ENCODE results near the gene PPFIBP2.

DNA sequence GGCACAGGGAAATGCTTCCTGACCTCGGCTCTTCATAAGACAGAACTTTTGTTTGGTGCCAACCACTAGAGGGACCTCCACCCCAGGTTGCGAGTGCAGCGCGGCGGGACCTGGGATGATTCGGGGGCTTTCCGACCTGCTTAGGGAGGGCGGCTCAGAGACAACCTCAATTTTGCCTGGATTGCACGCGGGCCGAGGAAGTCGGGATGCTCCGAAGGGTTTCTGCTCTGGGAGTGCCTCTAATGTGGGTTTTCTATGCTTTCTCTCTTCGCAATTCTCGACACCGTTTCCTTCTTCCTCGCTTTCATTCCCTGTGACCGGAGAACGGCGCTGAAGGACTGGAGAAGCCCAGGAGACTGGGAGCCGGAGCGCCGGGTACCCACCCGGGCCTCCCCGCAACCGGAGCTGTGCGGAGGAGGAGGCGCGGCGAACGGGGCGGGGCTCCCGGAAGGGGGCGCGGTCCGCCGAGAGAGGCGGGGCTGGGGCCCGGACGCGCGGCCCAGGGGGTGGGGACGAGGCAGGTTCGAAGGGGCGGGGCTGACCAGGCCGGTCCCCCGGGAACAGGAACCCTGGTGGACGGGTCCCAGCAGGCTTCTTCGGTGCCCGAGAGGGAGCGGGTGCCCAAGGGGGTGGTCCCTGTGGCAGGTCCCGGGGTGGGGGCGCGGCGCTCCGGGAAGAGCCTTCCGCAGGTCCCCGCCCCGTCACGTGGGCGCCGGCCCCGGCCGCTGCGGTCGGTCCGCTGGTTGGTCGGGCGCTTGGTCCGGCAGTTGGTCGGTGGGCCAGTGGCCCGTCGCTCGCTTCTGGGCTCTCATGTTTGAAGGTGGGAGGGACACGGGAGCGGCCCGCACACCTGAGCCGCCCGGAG is at the start of gene PPFIBP2:
- peak; percentile 77 to 94; a peak in 3 of 4 replicates for TF ChIP-seq BHLHE40 (IDR thresholded peaks at IDR 0.05; ENCODE audit: borderline replicate concordance in 1 of 2, low read depth in 2 of 2, low read length in 1 of 2)
- peak; percentile 90 for TF ChIP-seq RAD21 (IDR thresholded peaks at IDR 0.05; ENCODE audit: insufficient read depth, low read depth, low read length)
- TF ChIP-seq POLR2AphosphoS5 (IDR thresholded peaks at IDR 0.05; ENCODE audit: low read length): peak; percentile 65
- 0 out of 2 replicates have a peak, but pooled peaks have one; percentile 51 for TF ChIP-seq YY1 (IDR thresholded peaks at IDR 0.05; ENCODE audit: low read depth, low read length)
- TF ChIP-seq, protein P1, sequence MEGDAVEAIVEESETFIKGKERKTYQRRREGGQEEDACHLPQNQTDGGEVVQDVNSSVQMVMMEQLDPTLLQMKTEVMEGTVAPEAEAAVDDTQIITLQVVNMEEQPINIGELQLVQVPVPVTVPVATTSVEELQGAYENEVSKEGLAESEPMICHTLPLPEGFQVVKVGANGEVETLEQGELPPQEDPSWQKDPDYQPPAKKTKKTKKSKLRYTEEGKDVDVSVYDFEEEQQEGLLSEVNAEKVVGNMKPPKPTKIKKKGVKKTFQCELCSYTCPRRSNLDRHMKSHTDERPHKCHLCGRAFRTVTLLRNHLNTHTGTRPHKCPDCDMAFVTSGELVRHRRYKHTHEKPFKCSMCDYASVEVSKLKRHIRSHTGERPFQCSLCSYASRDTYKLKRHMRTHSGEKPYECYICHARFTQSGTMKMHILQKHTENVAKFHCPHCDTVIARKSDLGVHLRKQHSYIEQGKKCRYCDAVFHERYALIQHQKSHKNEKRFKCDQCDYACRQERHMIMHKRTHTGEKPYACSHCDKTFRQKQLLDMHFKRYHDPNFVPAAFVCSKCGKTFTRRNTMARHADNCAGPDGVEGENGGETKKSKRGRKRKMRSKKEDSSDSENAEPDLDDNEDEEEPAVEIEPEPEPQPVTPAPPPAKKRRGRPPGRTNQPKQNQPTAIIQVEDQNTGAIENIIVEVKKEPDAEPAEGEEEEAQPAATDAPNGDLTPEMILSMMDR (IDR thresholded peaks at IDR 0.05 in 2 of 3, conservative IDR thresholded peaks at IDR 0.05 in 1 of 3; ENCODE audit: control insufficient read depth in 2 of 3, extremely low read depth in 1 of 3, insufficient read depth in 1 of 3, low read depth in 3 of 3, low read length in 3 of 3): peak; percentile 73 to 91 (median 81)
- TF ChIP-seq, protein P2, sequence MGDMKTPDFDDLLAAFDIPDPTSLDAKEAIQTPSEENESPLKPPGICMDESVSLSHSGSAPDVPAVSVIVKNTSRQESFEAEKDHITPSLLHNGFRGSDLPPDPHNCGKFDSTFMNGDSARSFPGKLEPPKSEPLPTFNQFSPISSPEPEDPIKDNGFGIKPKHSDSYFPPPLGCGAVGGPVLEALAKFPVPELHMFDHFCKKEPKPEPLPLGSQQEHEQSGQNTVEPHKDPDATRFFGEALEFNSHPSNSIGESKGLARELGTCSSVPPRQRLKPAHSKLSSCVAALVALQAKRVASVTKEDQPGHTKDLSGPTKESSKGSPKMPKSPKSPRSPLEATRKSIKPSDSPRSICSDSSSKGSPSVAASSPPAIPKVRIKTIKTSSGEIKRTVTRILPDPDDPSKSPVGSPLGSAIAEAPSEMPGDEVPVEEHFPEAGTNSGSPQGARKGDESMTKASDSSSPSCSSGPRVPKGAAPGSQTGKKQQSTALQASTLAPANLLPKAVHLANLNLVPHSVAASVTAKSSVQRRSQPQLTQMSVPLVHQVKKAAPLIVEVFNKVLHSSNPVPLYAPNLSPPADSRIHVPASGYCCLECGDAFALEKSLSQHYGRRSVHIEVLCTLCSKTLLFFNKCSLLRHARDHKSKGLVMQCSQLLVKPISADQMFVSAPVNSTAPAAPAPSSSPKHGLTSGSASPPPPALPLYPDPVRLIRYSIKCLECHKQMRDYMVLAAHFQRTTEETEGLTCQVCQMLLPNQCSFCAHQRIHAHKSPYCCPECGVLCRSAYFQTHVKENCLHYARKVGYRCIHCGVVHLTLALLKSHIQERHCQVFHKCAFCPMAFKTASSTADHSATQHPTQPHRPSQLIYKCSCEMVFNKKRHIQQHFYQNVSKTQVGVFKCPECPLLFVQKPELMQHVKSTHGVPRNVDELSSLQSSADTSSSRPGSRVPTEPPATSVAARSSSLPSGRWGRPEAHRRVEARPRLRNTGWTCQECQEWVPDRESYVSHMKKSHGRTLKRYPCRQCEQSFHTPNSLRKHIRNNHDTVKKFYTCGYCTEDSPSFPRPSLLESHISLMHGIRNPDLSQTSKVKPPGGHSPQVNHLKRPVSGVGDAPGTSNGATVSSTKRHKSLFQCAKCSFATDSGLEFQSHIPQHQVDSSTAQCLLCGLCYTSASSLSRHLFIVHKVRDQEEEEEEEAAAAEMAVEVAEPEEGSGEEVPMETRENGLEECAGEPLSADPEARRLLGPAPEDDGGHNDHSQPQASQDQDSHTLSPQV (IDR thresholded peaks at IDR 0.05): no peak
- TF ChIP-seq TARDBP (IDR thresholded peaks at IDR 0.05; ENCODE audit: borderline replicate concordance): no peak
- no peak for TF ChIP-seq ETV6 (conservative IDR thresholded peaks at IDR 0.05 in 1 of 2, IDR thresholded peaks at IDR 0.05 in 1 of 2; ENCODE audit: borderline replicate concordance in 1 of 2, low read depth in 1 of 2)
- TF ChIP-seq MTA3 (IDR thresholded peaks at IDR 0.05; ENCODE audit: borderline replicate concordance, low read length): no peak
- no peak for TF ChIP-seq NFXL1 (IDR thresholded peaks at IDR 0.05; ENCODE audit: borderline replicate concordance)

Data from GM12878 (cell line).